Spleen (tissue), 11 donors: ENCODE results near the gene BZW2. TPM values are rescaled to one million over a fixed set of nuclear protein-coding genes. Genes with fewer than 3 reads are reported as not detected.

Experiments used
- DNase-seq: peaks from one replicate; pipeline ENCODE4 v3.0.0-alpha.2; 2020
- H3K27ac ChIP-seq, 8 donors: fragments of 200-600 bp; sonication (generic) in 7 of 8; 1 replicate in 4 of 8; 2 replicates in 4 of 8; pipeline versions ENCODE4 v1.5.0 to v1.8.0; 2016 to 2021; ENCODE audit warnings: inconsistent platforms in 4 of 8, mild to moderate bottlenecking in 4 of 8, moderate library complexity in 1 of 8
- H3K27me3 ChIP-seq, 7 donors: fragments of 200-600 bp; sonication (generic) in 6 of 7; replicated peaks in 1 of 7; 1 replicate in 4 of 7; 2 replicates in 3 of 7; pipeline versions ENCODE4 v1.5.0 to v1.8.0; 2016 to 2021; ENCODE audit warnings: inconsistent platforms in 3 of 7, mild to moderate bottlenecking in 1 of 7
- H3K36me3 ChIP-seq, 6 donors: fragments of 200-600 bp; sonication (generic) in 5 of 6; 1 replicate in 4 of 6; 2 replicates in 2 of 6; pipeline versions ENCODE4 v1.5.0 to v1.8.0; 2016 to 2021; ENCODE audit warnings: inconsistent platforms in 2 of 6
- H3K4me1 ChIP-seq, 6 donors: fragments of 200-600 bp; sonication (generic) in 5 of 6; 1 replicate in 3 of 6; 2 replicates in 3 of 6; pipeline versions ENCODE4 v1.5.0 to v1.8.0; 2016 to 2021; ENCODE audit warnings: inconsistent platforms in 3 of 6
- H3K4me3 ChIP-seq, 8 donors: fragments of 200-600 bp; sonication (generic) in 7 of 8; 1 replicate in 4 of 8; 2 replicates in 4 of 8; pipeline versions ENCODE4 v1.5.0 to v1.8.0; 2016 to 2021; ENCODE audit warnings: inconsistent platforms in 4 of 8, mild to moderate bottlenecking in 4 of 8, moderate library complexity in 2 of 8
- H3K9me3 ChIP-seq, 8 donors: fragments of 200-600 bp; sonication (generic) in 7 of 8; 1 replicate in 4 of 8; 2 replicates in 4 of 8; pipeline versions ENCODE4 v1.5.0 to v1.8.0; 2016 to 2021; ENCODE audit warnings: inconsistent platforms in 4 of 8
- POLR2A ChIP-seq, 3 donors: fragments of 450-650 bp; IDR thresholded peaks; one replicate each; pipeline ENCODE4 v1.5.1; 2017; ENCODE audit warnings: antibody characterized with exemption in 3 of 3, mild to moderate bottlenecking in 1 of 3
- POLR2AphosphoS5 ChIP-seq, 3 donors: sonication (generic); formaldehyde crosslinking; IDR thresholded peaks; one replicate each; pipeline ENCODE4 v1.5.1; 2017; ENCODE audit warnings: antibody characterized with exemption in 3 of 3
- WGBS, 5 donors: extraction: QIAGEN DNeasy Blood & Tissue Kit in 3 of 5; methylation state at CpG; one replicate each; pipeline versions ENCODE4 v1.1.5 to v1.1.7; 2013 to 2018; 5-methylcytosine and 5-hydroxymethylcytosine counted together
- intact Hi-C: fragments of 100-400 bp; cut with DNase I; formaldehyde crosslinking; loops from one replicate; pipeline ENCODE4 v1.15.0; 2023; ENCODE audit warnings: low total_unique reads
- polyA plus RNA-seq, 3 donors: library from polyadenylated mRNA; stranded (reverse); fragments of 200-250 nt; gene quantifications; one replicate each; pipeline ENCODE4 v1.2.1, GENCODE V29; 2013
- total RNA-seq, 7 donors: library from RNA; depleted of rRNA in 3 of 7; stranded (reverse); fragments of >200 nt in 3 of 7; fragmentation: NEBNext Ultra II Directional in 4 of 7; extraction: Animal tissue kit (Norgen Biotek cat#: 25700) in 4 of 7; gene quantifications; one replicate each; pipeline versions ENCODE4 v1.1.0 to v1.2.1, GENCODE V29; 2016 to 2021
- TF ChIP-seq, protein P1 (sequence below), 11 experiments: fragments of 200-600 bp in 7 of 11; fragments of 450-650 bp in 4 of 11; sonication (generic) in 4 of 11; IDR thresholded peaks in 8 of 11; conservative IDR thresholded peaks in 3 of 11; 1 replicate in 7 of 11; 2 replicates in 4 of 11; pipeline versions ENCODE4 v1.4.0 to v1.8.0; 2016 to 2021; ENCODE audit warnings: antibody characterized with exemption in 11 of 11, inconsistent platforms in 4 of 11, mild to moderate bottlenecking in 1 of 11
- donor health status: healthy with polysubstance abuse.
- donor health status: DM: no; HTN: no; CAD: no; lungs with moderate emphysema.
- donor health status: DM: no; HTN: no; CAD: no.
- donor health status: Bipolar disorder and iron deficiency.
- donor health status: healthy.
- donor health status: DM: no; HTN: no; CAD: no.
- donor health status: DM: yes; HTN: yes; CAD: no.

BZW2 gene
- total and polyA plus RNA-seq, 10 donors = 19.4 to 40.5 (median 26.8) TPM

DNA sequence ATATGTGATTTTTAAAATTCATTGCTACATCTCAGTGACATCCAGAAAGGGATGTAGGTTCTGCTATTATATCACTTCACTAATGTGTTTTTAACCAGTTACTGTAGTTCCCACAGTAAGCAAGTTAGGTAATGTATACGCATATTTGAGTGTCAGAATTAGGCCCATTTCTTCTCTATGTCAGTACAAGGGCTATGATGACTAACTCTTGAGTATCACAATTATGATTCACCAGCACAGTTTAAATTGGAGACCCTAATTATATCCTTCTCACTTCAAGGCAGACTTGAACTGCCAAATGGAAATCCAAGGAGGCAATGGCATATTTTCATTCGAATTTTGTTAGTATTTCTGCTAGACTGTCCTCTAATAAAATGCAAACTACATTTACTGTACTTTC, 23.6 kb downstream of the BZW2 start:
- DNase-seq = no peak
- Histone ChIP-seq H3K27me3 (no peaks in the 10 kb centered on the region), H3K4me1 (peaks cover 0 to 4% (median 0%) of the 10 kb centered on the region in 6 donors), H3K27ac (no peak overlapping the region), H3K9me3 (no peaks in the 10 kb centered on the region), H3K36me3 (peaks cover 0 to 61% (median 6%) of the 10 kb centered on the region in 6 donors), H3K4me3 (no peak overlapping the region)
- WGBS, 5 donors = 88 to 95% (median 91%) methylated on average over 2 of the region's 2 CpGs
- TF ChIP-seq, protein P1, sequence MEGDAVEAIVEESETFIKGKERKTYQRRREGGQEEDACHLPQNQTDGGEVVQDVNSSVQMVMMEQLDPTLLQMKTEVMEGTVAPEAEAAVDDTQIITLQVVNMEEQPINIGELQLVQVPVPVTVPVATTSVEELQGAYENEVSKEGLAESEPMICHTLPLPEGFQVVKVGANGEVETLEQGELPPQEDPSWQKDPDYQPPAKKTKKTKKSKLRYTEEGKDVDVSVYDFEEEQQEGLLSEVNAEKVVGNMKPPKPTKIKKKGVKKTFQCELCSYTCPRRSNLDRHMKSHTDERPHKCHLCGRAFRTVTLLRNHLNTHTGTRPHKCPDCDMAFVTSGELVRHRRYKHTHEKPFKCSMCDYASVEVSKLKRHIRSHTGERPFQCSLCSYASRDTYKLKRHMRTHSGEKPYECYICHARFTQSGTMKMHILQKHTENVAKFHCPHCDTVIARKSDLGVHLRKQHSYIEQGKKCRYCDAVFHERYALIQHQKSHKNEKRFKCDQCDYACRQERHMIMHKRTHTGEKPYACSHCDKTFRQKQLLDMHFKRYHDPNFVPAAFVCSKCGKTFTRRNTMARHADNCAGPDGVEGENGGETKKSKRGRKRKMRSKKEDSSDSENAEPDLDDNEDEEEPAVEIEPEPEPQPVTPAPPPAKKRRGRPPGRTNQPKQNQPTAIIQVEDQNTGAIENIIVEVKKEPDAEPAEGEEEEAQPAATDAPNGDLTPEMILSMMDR (IDR thresholded peaks at IDR 0.05 in 8 of 11, conservative IDR thresholded peaks at IDR 0.05 in 3 of 11) = no peak
- TF ChIP-seq POLR2AphosphoS5 (IDR thresholded peaks at IDR 0.05) = no peak
- no peak for TF ChIP-seq POLR2A (IDR thresholded peaks at IDR 0.05)
- intact Hi-C loops = no loop called here

DNA sequence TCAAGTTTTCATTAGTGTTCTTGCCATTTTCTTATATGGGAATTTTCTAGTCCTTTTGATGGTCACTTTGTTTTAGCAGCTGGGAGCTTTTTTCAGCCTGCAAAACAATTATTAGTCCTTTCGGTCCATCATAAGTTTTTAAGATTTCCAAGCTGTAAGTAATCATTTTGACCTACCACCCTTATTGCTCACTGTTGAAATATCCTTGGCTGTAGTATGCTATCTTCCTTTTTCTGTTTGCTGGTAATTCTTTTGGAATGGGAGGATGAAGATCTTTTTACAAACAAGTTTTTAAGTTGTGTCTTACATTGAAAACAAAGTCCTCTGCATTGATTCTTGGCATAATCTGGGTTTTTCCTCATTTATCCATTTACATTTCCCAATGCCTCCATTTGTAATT, 24.0 kb downstream of the BZW2 start:
- no peak overlapping the region for H3K27ac ChIP-seq
- peaks cover 0 to 66% (median 7%) of the 10 kb centered on the region in 6 donors for H3K36me3 ChIP-seq
- peaks cover 0 to 4% (median 0%) of the 10 kb centered on the region in 6 donors for H3K4me1 ChIP-seq
- no peak for DNase-seq
- intact Hi-C loops = no loop called here
- no peak for TF ChIP-seq POLR2A (IDR thresholded peaks at IDR 0.05)
- no peak for TF ChIP-seq POLR2AphosphoS5 (IDR thresholded peaks at IDR 0.05)
- TF ChIP-seq, protein P1 (IDR thresholded peaks at IDR 0.05 in 8 of 11, conservative IDR thresholded peaks at IDR 0.05 in 3 of 11) = no peak
- H3K4me3 ChIP-seq = no peak overlapping the region
- H3K27me3 ChIP-seq = no peaks in the 10 kb centered on the region
- no peaks in the 10 kb centered on the region for H3K9me3 ChIP-seq
- WGBS, 5 donors = 79 to 89% (median 83%) methylated on average over 1 of the region's 1 CpG

DNA sequence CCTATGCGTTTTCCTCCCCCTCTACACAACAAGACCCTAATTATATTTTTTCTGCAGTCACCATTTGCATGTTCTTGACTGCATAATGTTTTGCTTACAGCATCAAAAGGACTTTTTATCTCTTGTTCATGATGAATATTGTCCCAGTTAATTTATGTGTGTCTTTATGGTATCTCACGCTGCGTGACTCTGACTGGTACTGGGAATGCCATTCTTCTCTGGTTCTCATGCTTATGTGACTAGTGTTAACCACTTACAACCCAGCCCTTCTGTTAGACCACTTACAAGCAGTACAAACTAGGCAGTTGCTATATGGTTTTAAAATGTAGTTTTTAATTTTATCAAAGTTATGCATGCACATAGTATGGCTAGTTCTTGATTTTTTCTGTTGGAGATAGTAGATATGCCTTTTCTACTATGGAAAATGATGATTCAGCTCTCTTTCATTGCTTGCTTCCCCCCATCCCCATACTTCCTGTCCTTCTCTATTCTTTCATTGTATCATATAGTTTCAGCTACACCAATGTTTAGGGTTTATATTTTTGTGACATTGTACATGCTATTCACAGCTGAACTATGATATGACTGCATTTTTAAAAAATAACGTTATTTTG, 24.9 kb downstream of the BZW2 start:
- no peaks in the 10 kb centered on the region for H3K27me3 ChIP-seq
- TF ChIP-seq, protein P1 (IDR thresholded peaks at IDR 0.05 in 8 of 11, conservative IDR thresholded peaks at IDR 0.05 in 3 of 11) = no peak
- TF ChIP-seq POLR2AphosphoS5 (IDR thresholded peaks at IDR 0.05) = no peak
- no peak for DNase-seq
- H3K9me3 ChIP-seq = no peaks in the 10 kb centered on the region
- 94 to 98% (median 96%) methylated on average over 4 of the region's 4 CpGs for WGBS, 5 donors
- H3K4me3 ChIP-seq = no peak overlapping the region
- intact Hi-C loops = no loop called here
- H3K4me1 ChIP-seq = peaks cover 0 to 4% (median 0%) of the 10 kb centered on the region in 6 donors
- no peak overlapping the region for H3K27ac ChIP-seq
- peaks cover 0 to 67% (median 12%) of the 10 kb centered on the region in 6 donors for H3K36me3 ChIP-seq

DNA sequence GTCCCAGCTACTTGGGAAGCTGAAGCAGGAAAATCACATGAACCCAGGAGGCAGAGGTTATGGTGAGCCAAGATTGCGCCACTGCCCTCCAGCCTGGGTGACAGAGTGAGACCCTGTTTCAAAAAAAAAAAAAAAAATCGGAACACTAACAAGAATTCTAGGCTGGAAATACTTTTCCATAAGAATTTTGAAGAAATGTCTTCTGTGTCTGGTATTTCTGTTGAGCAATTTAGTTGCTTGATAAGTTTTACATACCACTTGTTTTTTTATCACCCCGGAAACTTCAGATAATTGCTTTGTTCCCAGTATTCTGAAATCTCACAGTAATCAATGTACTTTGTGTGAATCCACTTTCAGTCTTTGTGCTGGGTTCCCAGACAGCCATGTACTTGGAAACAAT, 25.8 kb downstream of the BZW2 start:
- Histone ChIP-seq H3K27ac (no peak overlapping the region), H3K36me3 (peaks cover 0 to 67% (median 11%) of the 10 kb centered on the region in 6 donors), H3K4me3 (no peak overlapping the region), H3K4me1 (peaks cover 0 to 4% (median 0%) of the 10 kb centered on the region in 6 donors), H3K27me3 (no peaks in the 10 kb centered on the region), H3K9me3 (no peaks in the 10 kb centered on the region)
- 97 to 99% (median 98%) methylated on average over 3 of the region's 3 CpGs for WGBS, 5 donors
- no peak for DNase-seq
- TF ChIP-seq POLR2A (IDR thresholded peaks at IDR 0.05) (no peak), POLR2AphosphoS5 (IDR thresholded peaks at IDR 0.05) (no peak)
- TF ChIP-seq, protein P1 (IDR thresholded peaks at IDR 0.05 in 8 of 11, conservative IDR thresholded peaks at IDR 0.05 in 3 of 11) = no peak
- intact Hi-C loops = no loop called here
